ENCODE measurements around the gene JOSD2. TPM values are rescaled to one million over a fixed set of nuclear protein-coding genes. Genes with fewer than 3 reads are reported as not detected.

JOSD2 gene
- total and polyA plus RNA-seq, 2 donors (not counting 3 experiments of a cell fraction or from before 2014, with no cell fraction given) = 37.4 to 62.8 TPM

DNA sequence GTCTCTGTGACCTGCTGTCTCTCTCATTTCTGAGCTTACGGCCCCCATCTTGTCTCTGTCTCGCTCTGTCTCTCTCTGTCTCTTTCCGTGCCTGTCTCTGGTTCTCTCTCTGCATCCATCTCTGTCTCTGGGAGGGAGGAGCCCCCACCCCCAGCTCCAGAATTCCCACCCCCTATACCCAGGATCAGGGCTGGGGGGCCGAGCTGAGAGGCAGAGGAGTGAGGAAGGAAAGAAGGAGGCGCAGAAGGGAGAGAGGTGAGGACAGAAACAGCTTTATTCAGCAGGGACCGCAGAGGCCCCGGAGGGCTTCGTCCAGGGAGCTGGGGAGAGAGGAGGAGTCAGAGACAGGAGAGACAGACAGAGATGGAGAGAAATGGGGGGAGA lies 14.0 kb downstream of the JOSD2 start:
- no peak overlapping the region for H3K27ac ChIP-seq (ENCODE audit: insufficient read depth, low read depth, low read length)
- H4K20me1 ChIP-seq (replicated peaks; ENCODE audit: control insufficient read depth, extremely low read depth, insufficient read depth, low read length) = no peaks in the 10 kb centered on the region
- intact Hi-C loops (cut with micrococcal nuclease) (no loop called here), dilution Hi-C loops (cut with MboI; ENCODE audit: extremely low pct_ligation_motif_present, low sequenced_read_pairs) (no loop called here)
- DNase-seq (ENCODE audit: low read depth, low spot score) (no peak), FAIRE-seq (no peak)
- CTCF ChIA-PET = interaction anchor here (1.2 kb wide), 1 partner anchor 10 kb away, joined by 3 read pairs; no protein-coding TSS in a partner anchor
- BruUV-seq (replicated peaks) = no TSS peak
- POLR2A ChIA-PET = no interaction called here
- H3K4me2 ChIP-seq (ENCODE audit: insufficient read depth, low read length) = no peak overlapping the region
- no peaks in the 10 kb centered on the region for H3K4me1 ChIP-seq (ENCODE audit: control insufficient read depth, extremely low read depth, insufficient read depth, low read length)
- H3K36me3 ChIP-seq (ENCODE audit: control insufficient read depth in 2 of 2, extremely low read depth in 1 of 2, insufficient read depth in 2 of 2, low read length in 2 of 2) = no peaks in the 10 kb centered on the region
- no peaks in the 10 kb centered on the region for H3K9me3 ChIP-seq (replicated peaks; ENCODE audit: control insufficient read depth, insufficient read depth, low read length)
- H3K27me3 ChIP-seq (ENCODE audit: control insufficient read depth in 2 of 2, insufficient read depth in 2 of 2, low read length in 2 of 2) = peaks cover under 1 to 2% of the 10 kb centered on the region in 2 experiments
- TF ChIP-seq, protein P1, sequence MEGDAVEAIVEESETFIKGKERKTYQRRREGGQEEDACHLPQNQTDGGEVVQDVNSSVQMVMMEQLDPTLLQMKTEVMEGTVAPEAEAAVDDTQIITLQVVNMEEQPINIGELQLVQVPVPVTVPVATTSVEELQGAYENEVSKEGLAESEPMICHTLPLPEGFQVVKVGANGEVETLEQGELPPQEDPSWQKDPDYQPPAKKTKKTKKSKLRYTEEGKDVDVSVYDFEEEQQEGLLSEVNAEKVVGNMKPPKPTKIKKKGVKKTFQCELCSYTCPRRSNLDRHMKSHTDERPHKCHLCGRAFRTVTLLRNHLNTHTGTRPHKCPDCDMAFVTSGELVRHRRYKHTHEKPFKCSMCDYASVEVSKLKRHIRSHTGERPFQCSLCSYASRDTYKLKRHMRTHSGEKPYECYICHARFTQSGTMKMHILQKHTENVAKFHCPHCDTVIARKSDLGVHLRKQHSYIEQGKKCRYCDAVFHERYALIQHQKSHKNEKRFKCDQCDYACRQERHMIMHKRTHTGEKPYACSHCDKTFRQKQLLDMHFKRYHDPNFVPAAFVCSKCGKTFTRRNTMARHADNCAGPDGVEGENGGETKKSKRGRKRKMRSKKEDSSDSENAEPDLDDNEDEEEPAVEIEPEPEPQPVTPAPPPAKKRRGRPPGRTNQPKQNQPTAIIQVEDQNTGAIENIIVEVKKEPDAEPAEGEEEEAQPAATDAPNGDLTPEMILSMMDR (IDR thresholded peaks at IDR 0.05; ENCODE audit: extremely low read depth in 1 of 2, insufficient read depth in 1 of 2, low read depth in 1 of 2, low read length in 2 of 2) = no peak
- TF ChIP-seq, protein P2, sequence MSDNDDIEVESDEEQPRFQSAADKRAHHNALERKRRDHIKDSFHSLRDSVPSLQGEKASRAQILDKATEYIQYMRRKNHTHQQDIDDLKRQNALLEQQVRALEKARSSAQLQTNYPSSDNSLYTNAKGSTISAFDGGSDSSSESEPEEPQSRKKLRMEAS (IDR thresholded peaks at IDR 0.05; ENCODE audit: insufficient read depth, insufficient read length) = no peak
- TF ChIP-seq GATA2 (IDR thresholded peaks at IDR 0.05; ENCODE audit: insufficient read depth, insufficient read length, low read depth, low read length) = no peak
- TF ChIP-seq JUN (IDR thresholded peaks at IDR 0.05; ENCODE audit: borderline replicate concordance, insufficient read depth, insufficient read length, low read depth) = no peak
- no peak for TF ChIP-seq EZH2 (IDR thresholded peaks at IDR 0.05; ENCODE audit: borderline replicate concordance, low read depth, low read length, severe bottlenecking)
- TF ChIP-seq FOS (IDR thresholded peaks at IDR 0.05; ENCODE audit: borderline replicate concordance, insufficient read depth, low read length) = no peak
- no peak for TF ChIP-seq POLR2A (IDR thresholded peaks at IDR 0.05; ENCODE audit: low read depth, low read length)
- no peak for TF ChIP-seq POLR2AphosphoS5 (IDR thresholded peaks at IDR 0.05; ENCODE audit: insufficient read depth, low read depth, low read length)
- no peak for TF ChIP-seq MYC (IDR thresholded peaks at IDR 0.05; ENCODE audit: low read depth, low read length)
- no peak overlapping the region for H3K4me3 ChIP-seq (replicated peaks in 1 of 3; ENCODE audit: insufficient read depth in 1 of 3, low read depth in 1 of 3, low read length in 3 of 3)
- no peaks in the 10 kb centered on the region for H3K9me1 ChIP-seq (replicated peaks; ENCODE audit: control insufficient read depth, extremely low read depth, insufficient read depth, low read length)
- H3K9ac ChIP-seq (replicated peaks; ENCODE audit: extremely low read depth, insufficient read depth, low read length) = no peak overlapping the region
- H3K79me2 ChIP-seq (ENCODE audit: control insufficient read depth, insufficient read depth, low read length) = no peaks in the 10 kb centered on the region
- no peak overlapping the region for H2AFZ ChIP-seq (ENCODE audit: low read depth, low read length)

All from endothelial cell of umbilical vein (primary cell).